ENCODE data around the gene GRK5.

DNA sequence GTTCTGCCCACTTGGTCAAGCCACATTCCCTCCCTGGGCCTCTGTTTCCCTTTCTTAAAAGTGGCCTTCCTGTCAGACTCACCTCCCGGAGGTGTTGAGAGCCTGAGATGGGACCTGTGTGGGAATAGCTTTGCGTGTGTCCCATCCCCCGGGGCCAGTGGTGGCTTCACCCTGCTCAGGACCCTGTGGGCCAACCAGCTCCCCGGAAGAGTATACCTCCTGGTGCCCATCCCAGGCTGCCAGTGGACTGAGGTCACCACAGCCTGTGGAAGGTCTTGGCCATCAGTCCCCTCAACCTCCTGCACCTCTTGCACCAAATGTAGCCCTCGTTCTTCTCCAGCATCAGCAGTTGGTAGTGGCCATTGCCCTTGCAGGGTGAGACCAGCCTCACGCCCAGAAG is 190.0 kb downstream of the GRK5 start:
- TF ChIP-seq, protein P1, sequence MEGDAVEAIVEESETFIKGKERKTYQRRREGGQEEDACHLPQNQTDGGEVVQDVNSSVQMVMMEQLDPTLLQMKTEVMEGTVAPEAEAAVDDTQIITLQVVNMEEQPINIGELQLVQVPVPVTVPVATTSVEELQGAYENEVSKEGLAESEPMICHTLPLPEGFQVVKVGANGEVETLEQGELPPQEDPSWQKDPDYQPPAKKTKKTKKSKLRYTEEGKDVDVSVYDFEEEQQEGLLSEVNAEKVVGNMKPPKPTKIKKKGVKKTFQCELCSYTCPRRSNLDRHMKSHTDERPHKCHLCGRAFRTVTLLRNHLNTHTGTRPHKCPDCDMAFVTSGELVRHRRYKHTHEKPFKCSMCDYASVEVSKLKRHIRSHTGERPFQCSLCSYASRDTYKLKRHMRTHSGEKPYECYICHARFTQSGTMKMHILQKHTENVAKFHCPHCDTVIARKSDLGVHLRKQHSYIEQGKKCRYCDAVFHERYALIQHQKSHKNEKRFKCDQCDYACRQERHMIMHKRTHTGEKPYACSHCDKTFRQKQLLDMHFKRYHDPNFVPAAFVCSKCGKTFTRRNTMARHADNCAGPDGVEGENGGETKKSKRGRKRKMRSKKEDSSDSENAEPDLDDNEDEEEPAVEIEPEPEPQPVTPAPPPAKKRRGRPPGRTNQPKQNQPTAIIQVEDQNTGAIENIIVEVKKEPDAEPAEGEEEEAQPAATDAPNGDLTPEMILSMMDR (conservative IDR thresholded peaks at IDR 0.05 in 1 of 2, IDR thresholded peaks at IDR 0.05 in 1 of 2; ENCODE audit: extremely low read depth in 1 of 2, insufficient read depth in 1 of 2, low read depth in 1 of 2, low read length in 2 of 2) = no peak
- TF ChIP-seq EZH2 (IDR thresholded peaks at IDR 0.05; ENCODE audit: borderline replicate concordance, low read length) = no peak

All from mammary epithelial cell (primary cell).